Upper lobe of left lung (tissue), 6 donors: ENCODE data around the gene RELL1. TPM values are rescaled to one million over a fixed set of nuclear protein-coding genes. Genes with fewer than 3 reads are reported as not detected.
"Not testable (repeated sequence)": the region's sequence is repeated elsewhere in the genome, so short reads cannot be mapped to it uniquely, and the experiment has no call there.

Experiments
- ATAC-seq, 2 donors: fragments of 200-7000 bp; cut with Tn5 transposase; one replicate each; pipeline ENCODE4 v1.9.1; 2022; ENCODE audit warnings: mild to moderate bottlenecking in 2 of 2, moderate library complexity in 2 of 2; ENCODE audit not compliant: low FRiP score in 2 of 2
- DNase-seq, 2 donors: peaks; one replicate each; pipeline ENCODE4 v3.0.0-alpha.2; 2019 to 2020
- H3K27ac ChIP-seq, 4 donors: fragments of 200-600 bp; sonication (generic); one replicate each; pipeline ENCODE4 v1.5.1; 2016 to 2019
- H3K27me3 ChIP-seq, 4 donors: fragments of 200-600 bp; sonication (generic); one replicate each; pipeline ENCODE4 v1.5.1; 2017 to 2019
- H3K36me3 ChIP-seq, 4 donors: fragments of 200-600 bp; sonication (generic); one replicate each; pipeline ENCODE4 v1.5.1; 2016 to 2019
- H3K4me1 ChIP-seq, 4 donors: fragments of 200-600 bp; sonication (generic); one replicate each; pipeline ENCODE4 v1.5.1; 2018 to 2019
- H3K4me3 ChIP-seq, 4 donors: fragments of 200-600 bp; sonication (generic); one replicate each; pipeline ENCODE4 v1.5.1; 2017 to 2019; ENCODE audit warnings: mild to moderate bottlenecking in 2 of 4, moderate library complexity in 1 of 4
- H3K9me3 ChIP-seq, 4 donors: fragments of 200-600 bp; sonication (generic); one replicate each; pipeline ENCODE4 v1.5.1; 2018 to 2019
- EP300 ChIP-seq, 4 donors: sonication (generic); formaldehyde crosslinking; IDR thresholded peaks; one replicate each; pipeline ENCODE4 v1.5.1; 2017; ENCODE audit warnings: antibody characterized with exemption in 4 of 4, control low read depth in 2 of 4
- POLR2A ChIP-seq, 4 donors: fragments of 450-650 bp; IDR thresholded peaks; one replicate each; pipeline ENCODE4 v1.5.1; 2016 to 2017; ENCODE audit warnings: antibody characterized with exemption in 4 of 4, mild to moderate bottlenecking in 2 of 4
- POLR2AphosphoS5 ChIP-seq, 2 donors: sonication (generic); formaldehyde crosslinking; IDR thresholded peaks; one replicate each; pipeline ENCODE4 v1.5.1; 2017; ENCODE audit warnings: antibody characterized with exemption in 2 of 2
- WGBS, 2 donors: methylation state at CpG; one replicate each; pipeline ENCODE4 v1.1.5; 2017 to 2018; 5-methylcytosine and 5-hydroxymethylcytosine counted together
- total RNA-seq, 6 donors: library from RNA; depleted of rRNA in 4 of 6; stranded (reverse); fragments of >200 nt in 4 of 6; gene quantifications; one replicate each; pipeline versions ENCODE4 v1.1.0 to v1.2.1, GENCODE V29; 2016 to 2021
- TF ChIP-seq, protein P1 (sequence below), 6 experiments: fragments of 450-650 bp in 4 of 6; fragments of 200-600 bp in 2 of 6; sonication (generic) in 2 of 6; IDR thresholded peaks; one replicate each; pipeline ENCODE4 v1.5.1; 2016 to 2019; ENCODE audit warnings: antibody characterized with exemption in 6 of 6
- donor health status: DM: no; HTN: no; CAD: no; lungs with moderate emphysema.
- donor health status: DM: no; HTN: yes; CAD: no; lungs with severe emphysema.

RELL1 gene
- total RNA-seq, 6 donors from 2014 or later = 21.2 to 58.8 (median 40.7) TPM

- no peak for TF ChIP-seq EP300 (IDR thresholded peaks at IDR 0.05)
- H3K36me3 ChIP-seq = no peaks in the 10 kb centered on the region
- 27 to 55% methylated on average over 1 of the region's 1 CpG for WGBS, 2 donors
- DNase-seq = peak in 1 of 2 donors; percentile 61
- H3K9me3 ChIP-seq = no peaks in the 10 kb centered on the region
- peak overlapping the region in 2 of 4 donors; percentile 4 to 36 for H3K27ac ChIP-seq
- no peaks in the 10 kb centered on the region for H3K27me3 ChIP-seq
- H3K4me3 ChIP-seq = no peak overlapping the region
- peaks cover 27 to 38% (median 33%) of the 10 kb centered on the region in 4 donors for H3K4me1 ChIP-seq
- ATAC-seq = peak; percentile 17 to 77
Observed at GRCh38 chr4:37675587-37676290, 10.4 kb downstream of the RELL1 start.

DNA sequence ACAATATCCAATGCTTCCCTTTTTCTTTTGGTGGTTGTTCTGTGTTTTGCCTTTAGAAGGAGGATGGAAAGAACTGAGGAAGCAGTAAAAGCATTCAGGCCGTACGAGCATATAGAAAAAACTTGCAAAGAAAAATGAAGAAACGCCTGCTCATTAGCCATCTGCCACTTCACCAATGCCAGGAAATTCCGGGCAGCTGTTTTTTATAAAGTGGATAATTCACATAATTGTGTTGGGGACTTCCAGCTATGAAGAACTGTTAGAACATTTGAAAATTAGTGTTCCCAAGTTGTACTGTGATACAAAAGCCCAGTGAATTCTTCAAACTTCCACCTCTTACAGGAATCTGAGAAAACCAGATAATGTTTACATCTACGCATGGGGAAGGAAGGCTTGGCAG lies 11.7 kb downstream of the RELL1 start:
- DNase-seq = no peak
- WGBS, 2 donors = 30 to 42% methylated on average over 5 of the region's 5 CpGs
- H3K9me3 ChIP-seq = no peaks in the 10 kb centered on the region
- peaks cover 27 to 39% (median 35%) of the 10 kb centered on the region in 4 donors for H3K4me1 ChIP-seq
- H3K27me3 ChIP-seq = no peaks in the 10 kb centered on the region
- H3K36me3 ChIP-seq = no peaks in the 10 kb centered on the region
- H3K27ac ChIP-seq = peak overlapping the region in 1 of 4 donors; percentile 30
- no peak for ATAC-seq
- H3K4me3 ChIP-seq = no peak overlapping the region
- TF ChIP-seq POLR2A (IDR thresholded peaks at IDR 0.05) = no peak

- no peak overlapping the region for H3K4me3 ChIP-seq
- TF ChIP-seq EP300 (IDR thresholded peaks at IDR 0.05) (no peak), POLR2AphosphoS5 (IDR thresholded peaks at IDR 0.05) (no peak), POLR2A (IDR thresholded peaks at IDR 0.05) (no peak)
- TF ChIP-seq, protein P1, sequence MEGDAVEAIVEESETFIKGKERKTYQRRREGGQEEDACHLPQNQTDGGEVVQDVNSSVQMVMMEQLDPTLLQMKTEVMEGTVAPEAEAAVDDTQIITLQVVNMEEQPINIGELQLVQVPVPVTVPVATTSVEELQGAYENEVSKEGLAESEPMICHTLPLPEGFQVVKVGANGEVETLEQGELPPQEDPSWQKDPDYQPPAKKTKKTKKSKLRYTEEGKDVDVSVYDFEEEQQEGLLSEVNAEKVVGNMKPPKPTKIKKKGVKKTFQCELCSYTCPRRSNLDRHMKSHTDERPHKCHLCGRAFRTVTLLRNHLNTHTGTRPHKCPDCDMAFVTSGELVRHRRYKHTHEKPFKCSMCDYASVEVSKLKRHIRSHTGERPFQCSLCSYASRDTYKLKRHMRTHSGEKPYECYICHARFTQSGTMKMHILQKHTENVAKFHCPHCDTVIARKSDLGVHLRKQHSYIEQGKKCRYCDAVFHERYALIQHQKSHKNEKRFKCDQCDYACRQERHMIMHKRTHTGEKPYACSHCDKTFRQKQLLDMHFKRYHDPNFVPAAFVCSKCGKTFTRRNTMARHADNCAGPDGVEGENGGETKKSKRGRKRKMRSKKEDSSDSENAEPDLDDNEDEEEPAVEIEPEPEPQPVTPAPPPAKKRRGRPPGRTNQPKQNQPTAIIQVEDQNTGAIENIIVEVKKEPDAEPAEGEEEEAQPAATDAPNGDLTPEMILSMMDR (IDR thresholded peaks at IDR 0.05) = no peak
- H3K27ac ChIP-seq = peak overlapping the region in 1 of 4 donors; percentile 30
- WGBS, 2 donors = 80 to 84% methylated on average over 4 of the region's 4 CpGs
- H3K9me3 ChIP-seq = no peaks in the 10 kb centered on the region
- no peaks in the 10 kb centered on the region for H3K27me3 ChIP-seq
- ATAC-seq = no peak
- no peaks in the 10 kb centered on the region for H3K36me3 ChIP-seq
- peaks cover 27 to 39% (median 35%) of the 10 kb centered on the region in 4 donors for H3K4me1 ChIP-seq
- no peak for DNase-seq
Observed at GRCh38 chr4:37673538-37674192, 12.5 kb downstream of the RELL1 start.

DNA sequence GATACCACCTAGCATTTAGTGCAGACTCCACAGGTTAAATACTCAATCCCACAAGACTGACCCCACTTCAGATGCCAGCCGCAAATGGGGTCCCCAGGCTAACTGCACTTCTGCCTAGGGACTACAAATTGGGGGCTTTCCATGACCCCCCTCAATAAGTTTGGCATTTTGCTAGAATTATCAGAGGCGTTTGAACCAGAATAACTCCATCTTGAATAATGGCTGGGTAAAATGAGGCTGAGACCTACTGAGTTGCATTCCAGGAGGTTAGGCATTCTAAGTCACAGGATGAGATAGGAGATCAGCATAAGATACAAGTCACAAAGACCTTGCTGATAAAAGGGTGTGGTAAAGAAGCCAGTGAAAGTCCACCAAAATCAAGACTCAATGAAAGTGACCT lies 15.1 kb downstream of the RELL1 start:
- 50 to 78% methylated on average over 2 of the region's 2 CpGs for WGBS, 2 donors
- H3K9me3 ChIP-seq = no peaks in the 10 kb centered on the region

GRCh38 chr4:37670249-37670648 lies 15.9 kb downstream of the RELL1 start:
- H3K4me3 ChIP-seq = no peak overlapping the region
- WGBS, 2 donors = 97 to 100% methylated on average over 1 of the region's 1 CpG
- H3K9me3 ChIP-seq = no peaks in the 10 kb centered on the region
- no peaks in the 10 kb centered on the region for H3K27me3 ChIP-seq
- no peak overlapping the region for H3K27ac ChIP-seq
- no peak for ATAC-seq
- H3K36me3 ChIP-seq = no peaks in the 10 kb centered on the region
- TF ChIP-seq POLR2A (IDR thresholded peaks at IDR 0.05) = no peak
- TF ChIP-seq, protein P1 (IDR thresholded peaks at IDR 0.05) = no peak
- no peak for TF ChIP-seq POLR2AphosphoS5 (IDR thresholded peaks at IDR 0.05)
- DNase-seq = no peak
- H3K4me1 ChIP-seq = peaks cover 34 to 48% (median 42%) of the 10 kb centered on the region in 4 donors

More for the DNA sequence above, 15.1 kb downstream of the RELL1 start:
- Histone ChIP-seq H3K4me3 (no peak overlapping the region), H3K36me3 (no peaks in the 10 kb centered on the region), H3K4me1 (peaks cover 34 to 48% (median 42%) of the 10 kb centered on the region in 4 donors), H3K27ac (no peak overlapping the region), H3K27me3 (no peaks in the 10 kb centered on the region)
- ATAC-seq = no peak
- TF ChIP-seq POLR2A (IDR thresholded peaks at IDR 0.05) = no peak
- TF ChIP-seq POLR2AphosphoS5 (IDR thresholded peaks at IDR 0.05) = no peak
- TF ChIP-seq EP300 (IDR thresholded peaks at IDR 0.05) = no peak
- TF ChIP-seq, protein P1 (IDR thresholded peaks at IDR 0.05) = no peak
- DNase-seq = no peak

- 94 to 100% methylated on average over 2 of the region's 26 CpGs for WGBS, 2 donors
- H3K4me3 ChIP-seq, H3K9me3 ChIP-seq, ATAC-seq, H3K36me3 ChIP-seq, H3K27me3 ChIP-seq, H3K27ac ChIP-seq: not testable (repeated sequence)
- DNase-seq = peak in 1 of 2 donors; percentile 48
- peaks cover 31 to 46% (median 40%) of the 10 kb centered on the region in 4 donors for H3K4me1 ChIP-seq
Observed at GRCh38 chr4:37669124-37669523, 17.1 kb downstream of the RELL1 start.
